Adrenal gland (tissue), 12 donors: Measurements from ENCODE around the gene SLC36A3. TPM values are rescaled to one million over a fixed set of nuclear protein-coding genes. Genes with fewer than 3 reads are reported as not detected.
"Not testable (repeated sequence)": the region's sequence is repeated elsewhere in the genome, so short reads cannot be mapped to it uniquely, and the experiment has no call there.

Source experiments
- DNase-seq, 7 donors: peaks; one replicate each; pipeline ENCODE4 v3.0.0-alpha.2; 2019 to 2020
- H3K27ac ChIP-seq, 5 donors: fragments of 200-600 bp; sonication (generic) in 4 of 5; 1 replicate in 3 of 5; 2 replicates in 2 of 5; pipeline versions ENCODE4 v1.5.1 to v1.8.0; 2016 to 2020; ENCODE audit warnings: mild to moderate bottlenecking in 1 of 5
- H3K27me3 ChIP-seq: fragments of 200-600 bp; 2 replicates; pipeline ENCODE4 v1.8.0; 2021
- H3K36me3 ChIP-seq, 2 donors: fragments of 200-600 bp; replicated peaks in 1 of 2; 1 replicate in 1 of 2; 2 replicates in 1 of 2; pipeline versions ENCODE4 v1.5.1 to v1.8.0; 2018 to 2022
- H3K4me1 ChIP-seq, 2 donors: fragments of 200-600 bp; replicated peaks in 1 of 2; 1 replicate in 1 of 2; 2 replicates in 1 of 2; pipeline versions ENCODE4 v1.5.1 to v1.8.0; 2018 to 2021
- H3K4me3 ChIP-seq, 4 donors: fragments of 200-600 bp; sonication (generic) in 3 of 4; one replicate each; pipeline ENCODE4 v1.5.1; 2016 to 2018
- H3K9me3 ChIP-seq, 3 donors: fragments of 200-600 bp; sonication (generic) in 1 of 3; replicated peaks in 1 of 3; 1 replicate in 2 of 3; 2 replicates in 1 of 3; pipeline versions ENCODE4 v1.5.1 to v1.8.0; 2016 to 2021
- CTCF ChIP-seq, 6 experiments: fragments of 450-650 bp in 4 of 6; fragments of 200-600 bp in 2 of 6; sonication (generic) in 1 of 6; IDR thresholded peaks; 1 replicate in 5 of 6; 2 replicates in 1 of 6; pipeline versions ENCODE4 v1.5.1 to v1.8.0; 2016 to 2021; ENCODE audit warnings: antibody characterized with exemption in 6 of 6, mild to moderate bottlenecking in 2 of 6, moderate library complexity in 1 of 6
- POLR2A ChIP-seq, 2 donors: fragments of 450-650 bp; IDR thresholded peaks; one replicate each; pipeline ENCODE4 v1.6.1; 2017; ENCODE audit warnings: antibody characterized with exemption in 2 of 2, mild to moderate bottlenecking in 2 of 2, moderate library complexity in 1 of 2
- WGBS, 4 donors: extraction: QIAGEN DNeasy Blood & Tissue Kit in 2 of 4; methylation state at CpG; one replicate each; pipeline versions ENCODE4 v1.1.5 to v1.1.7; 2013 to 2017; 5-methylcytosine and 5-hydroxymethylcytosine counted together
- intact Hi-C, 2 donors: fragments of 100-400 bp; cut with DNase I; formaldehyde crosslinking; loops; one replicate each; pipeline versions ENCODE4 v1.14.1 to v1.15.0; 2022 to 2023
- polyA plus RNA-seq, 3 donors: library from polyadenylated mRNA; stranded (reverse); fragments of 200-250 nt in 2 of 3; fragments of 350-450 nt in 1 of 3; fragmentation: Illumina TruSeq in 1 of 3; extraction: RNeasy Lipid Tissue Mini Kit (QIAGEN cat#74804) in 1 of 3; gene quantifications; one replicate each; pipeline ENCODE4 v1.2.3, GENCODE V29; 2013 to 2014
- total RNA-seq, 9 donors: library from RNA; depleted of rRNA in 4 of 9; stranded (reverse); fragments of >200 nt in 4 of 9; fragments of 120-200 nt in 1 of 9; fragmentation: NEBNext Ultra II Directional in 1 of 9; extraction: Animal tissue kit (Norgen Biotek cat#: 25700) in 1 of 9; gene quantifications; one replicate each; pipeline versions ENCODE4 v1.1.0 to v1.2.4, GENCODE V29; 2013 to 2023
- donor health status: healthy with polysubstance abuse.
- donor health status: Bipolar disorder and iron deficiency.
- donor health status: DM: yes; HTN: yes; CAD: no.
- donor health status: DM: no; HTN: no; CAD: no.
- donor health status: DM: no; HTN: no; CAD: no.
- donor health status: DM: yes; HTN: yes; CAD: no.

The SLC36A3 gene
- total and polyA plus RNA-seq, 12 donors = not detected

- Histone ChIP-seq H3K4me1 (peaks cover 20 to 29% of the 10 kb centered on the region in 2 donors), H3K27me3 (no peaks in the 10 kb centered on the region), H3K4me3 (no peak overlapping the region), H3K9me3 (no peaks in the 10 kb centered on the region), H3K36me3 (peaks cover 0 to 12% of the 10 kb centered on the region in 2 donors), H3K27ac (peak overlapping the region in 2 of 5 donors; percentile 27 to 71)
- peak in 1 of 7 donors; percentile 47 for DNase-seq
- TF ChIP-seq POLR2A (IDR thresholded peaks at IDR 0.05) (no peak), CTCF (IDR thresholded peaks at IDR 0.05) (no peak)
- intact Hi-C loops = no loop called here
- WGBS, 4 donors = 56 to 82% (median 75%) methylated on average over 5 of the region's 5 CpGs
These were observed 45.8 kb downstream of the SLC36A3 start for GRCh38 chr5:151257731-151258181.

DNA sequence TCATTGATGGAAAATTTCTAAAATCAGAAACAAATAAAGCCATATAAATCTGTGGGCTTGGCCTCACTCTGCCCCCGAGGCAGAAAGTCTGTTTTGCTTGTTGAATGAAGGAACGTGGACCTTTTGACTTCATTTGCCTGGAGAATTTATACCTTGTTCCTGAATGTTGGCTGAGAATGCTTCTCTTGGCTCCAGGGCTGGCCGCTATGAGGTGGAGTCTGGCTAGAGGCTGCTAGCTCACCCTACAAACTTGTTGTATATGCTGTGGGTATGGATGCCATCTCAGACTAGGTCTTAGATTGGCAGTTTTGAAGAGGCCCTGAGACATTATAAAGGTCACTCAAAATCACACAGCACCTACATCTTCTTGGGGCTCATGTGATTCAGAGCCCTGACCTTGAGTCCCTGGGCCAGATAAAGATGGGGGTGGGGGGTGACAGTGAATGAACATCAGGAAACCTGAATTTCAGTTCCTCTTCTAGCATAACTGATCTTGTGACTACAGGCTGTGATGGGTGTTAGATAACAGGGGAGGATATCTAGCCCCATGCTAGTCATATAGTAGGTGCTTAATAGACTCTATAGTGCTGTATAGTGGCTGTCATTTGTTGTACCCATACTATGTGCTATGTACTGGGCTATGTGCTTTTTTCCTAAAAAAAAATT is 47.8 kb downstream of the SLC36A3 start:
- intact Hi-C loops = no loop called here
- WGBS, 4 donors = 83 to 93% (median 84%) methylated on average over 3 of the region's 3 CpGs
- peaks cover 24 to 36% of the 10 kb centered on the region in 2 donors for H3K4me1 ChIP-seq
- H3K27me3 ChIP-seq = no peaks in the 10 kb centered on the region
- no peak overlapping the region for H3K4me3 ChIP-seq
- peak in 1 of 7 donors; percentile 41 for DNase-seq
- peaks cover 0 to 4% of the 10 kb centered on the region in 2 donors for H3K36me3 ChIP-seq
- no peak overlapping the region for H3K27ac ChIP-seq
- no peak for TF ChIP-seq POLR2A (IDR thresholded peaks at IDR 0.05)
- TF ChIP-seq CTCF (IDR thresholded peaks at IDR 0.05) = no peak
- no peaks in the 10 kb centered on the region for H3K9me3 ChIP-seq

DNA sequence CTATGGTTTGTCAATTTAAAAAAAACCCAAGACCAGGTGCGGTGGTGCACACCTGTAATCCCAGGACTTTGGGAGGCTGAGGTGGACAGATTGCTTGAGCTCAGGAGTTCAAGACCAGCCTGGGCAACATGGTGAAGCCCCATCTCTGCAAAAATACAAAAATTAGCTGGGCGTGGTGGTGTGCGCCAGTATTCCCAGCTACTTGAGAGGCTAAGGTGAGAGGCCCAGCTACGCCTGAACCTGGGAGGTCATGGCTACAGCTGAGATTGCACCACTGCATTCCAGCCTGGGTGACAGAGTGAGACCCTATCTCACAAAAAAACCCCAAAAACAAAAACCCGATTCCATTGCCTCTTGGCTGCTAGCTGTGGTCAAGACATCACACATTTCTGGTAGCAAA is 48.6 kb downstream of the SLC36A3 start:
- H3K27ac ChIP-seq, H3K36me3 ChIP-seq, H3K4me3 ChIP-seq, H3K27me3 ChIP-seq, H3K9me3 ChIP-seq, DNase-seq, intact Hi-C loops: not testable (repeated sequence)
- peaks cover 24 to 36% of the 10 kb centered on the region in 2 donors for H3K4me1 ChIP-seq
- 84 to 98% (median 97%) methylated on average over 5 of the region's 5 CpGs for WGBS, 4 donors

GRCh38 chr5:151254556-151254955 is 49.0 kb downstream of the SLC36A3 start:
- Histone ChIP-seq H3K4me3 (peak overlapping the region in 1 of 4 donors; percentile 73), H3K36me3 (no peaks in the 10 kb centered on the region), H3K4me1 (peaks cover 24 to 36% of the 10 kb centered on the region in 2 donors), H3K9me3 (no peaks in the 10 kb centered on the region), H3K27me3 (no peaks in the 10 kb centered on the region), H3K27ac (no peak overlapping the region)
- TF ChIP-seq POLR2A (IDR thresholded peaks at IDR 0.05) (no peak), CTCF (IDR thresholded peaks at IDR 0.05) (no peak)
- DNase-seq = no peak
- WGBS, 4 donors = 31 to 57% (median 49%) methylated on average over 1 of the region's 1 CpG
- intact Hi-C loops = no loop called here

GRCh38 chr5:151253605-151253950 is 50.0 kb downstream of the SLC36A3 start:
- Histone ChIP-seq H3K4me3 (peak overlapping the region in 3 of 4 donors; percentile 66 to 85 (median 73)), H3K27ac (peak overlapping the region; percentile 62 to 79 (median 70)), H3K4me1 (peaks cover 24 to 36% of the 10 kb centered on the region in 2 donors), H3K9me3 (no peaks in the 10 kb centered on the region), H3K27me3 (no peaks in the 10 kb centered on the region), H3K36me3 (no peaks in the 10 kb centered on the region)
- no peak for TF ChIP-seq POLR2A (IDR thresholded peaks at IDR 0.05)
- TF ChIP-seq CTCF (IDR thresholded peaks at IDR 0.05) = no peak
- intact Hi-C loops = no loop called here
- peak in 1 of 7 donors; percentile 20 for DNase-seq
- 9 to 21% (median 19%) methylated on average over 5 of the region's 5 CpGs for WGBS, 4 donors
